ENCODE measurements around the gene ZNF648.
"Not testable (repeated sequence)": the region's sequence is repeated elsewhere in the genome, so short reads cannot be mapped to it uniquely, and the experiment has no call there.

The ZNF648 gene

DNA sequence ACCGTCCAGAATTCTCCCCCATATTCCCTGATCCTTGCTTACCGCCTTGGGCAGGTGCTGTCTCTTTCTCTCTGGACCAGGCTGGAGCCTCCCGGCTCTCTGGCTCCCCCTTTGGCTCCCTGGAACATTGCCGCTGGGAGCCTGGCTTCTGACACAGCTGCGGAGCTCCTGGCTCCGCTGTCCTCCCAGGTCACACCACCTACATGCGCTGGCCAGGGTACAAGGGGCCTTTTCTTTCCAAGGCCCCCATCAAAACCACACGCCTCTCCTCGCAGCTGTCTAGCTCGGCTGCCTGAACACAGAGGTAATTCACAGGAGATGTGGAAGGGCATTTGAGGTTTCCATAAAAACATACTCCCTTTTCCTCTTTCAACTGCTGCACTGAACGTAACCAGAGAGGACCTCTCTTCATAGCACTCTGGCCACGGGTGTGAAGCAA is 7.5 kb upstream of the ZNF648 start:
- DNase-seq = no peak

DNA sequence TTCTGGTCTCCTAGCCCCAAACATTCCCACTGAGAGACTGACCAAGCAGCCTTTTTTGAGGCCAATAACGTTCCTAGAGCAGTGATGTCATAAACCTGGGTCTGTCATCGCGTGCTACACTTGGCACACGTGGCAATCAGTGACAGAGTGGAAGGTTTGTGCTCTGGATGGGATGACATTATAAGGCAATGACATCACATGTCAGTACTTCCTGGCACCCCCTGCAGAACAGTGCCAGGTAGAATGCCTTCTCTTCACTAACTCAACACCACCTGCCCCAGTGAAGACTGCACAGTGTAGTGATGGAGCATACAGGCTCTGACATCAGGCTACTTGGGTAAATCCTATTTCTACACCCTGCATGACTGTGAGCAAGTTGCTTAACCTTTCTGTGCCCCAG is 5.4 kb upstream of the ZNF648 start:
- DNase-seq = no peak

DNA sequence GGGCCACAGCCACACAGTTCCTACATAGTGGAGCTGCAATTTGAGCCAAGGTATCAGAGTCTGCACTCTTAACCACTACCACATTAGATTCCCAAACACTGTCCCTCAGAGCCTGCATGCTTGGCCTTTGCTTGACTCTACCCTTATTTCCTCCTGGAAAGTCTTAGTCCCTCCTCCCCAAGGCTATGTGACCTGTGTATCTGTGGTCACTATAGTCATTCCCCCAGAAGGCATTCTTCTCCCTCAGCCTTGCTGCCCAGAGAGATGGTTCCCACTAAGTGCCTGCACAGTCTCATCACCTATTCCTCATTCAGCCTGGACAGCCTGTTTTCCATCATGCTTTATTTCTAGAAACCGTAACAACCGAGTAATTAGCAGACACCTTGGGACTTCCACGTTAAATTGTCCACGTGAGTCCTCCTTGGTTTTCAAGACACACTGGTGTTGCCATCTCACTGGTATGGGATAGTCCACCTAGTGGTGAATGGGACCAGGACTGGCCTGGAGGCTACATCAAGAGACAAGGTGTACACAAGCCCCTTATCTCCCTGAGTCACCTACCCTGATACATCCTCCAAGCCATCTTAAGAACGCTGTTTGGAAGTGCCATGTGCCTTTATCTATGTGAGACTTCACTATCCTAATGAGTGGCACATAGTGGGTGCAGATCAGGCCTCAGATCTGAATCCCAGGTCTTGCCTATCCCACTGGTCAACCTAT is 3.8 kb upstream of the ZNF648 start:
- DNase-seq = no peak

DNA sequence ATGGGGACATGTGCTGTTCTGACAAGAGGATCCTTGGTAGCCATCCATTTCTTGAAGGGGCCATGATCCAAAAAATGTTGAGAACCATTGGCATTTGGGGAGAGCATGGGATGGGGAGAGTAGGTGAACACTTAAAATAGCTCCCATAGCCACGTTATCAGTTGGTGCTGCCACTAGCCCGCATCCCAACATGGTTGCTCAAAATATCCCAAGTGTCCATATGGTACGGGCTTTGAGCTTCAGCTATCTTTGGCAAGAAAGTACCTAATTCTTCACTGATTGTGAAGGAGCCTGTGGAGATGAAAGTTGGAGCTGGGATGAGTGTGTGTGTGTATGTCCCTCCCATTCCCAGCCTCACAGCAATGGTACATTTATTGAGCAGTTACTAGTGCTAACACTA is 3.1 kb upstream of the ZNF648 start:
- DNase-seq = no peak

DNA sequence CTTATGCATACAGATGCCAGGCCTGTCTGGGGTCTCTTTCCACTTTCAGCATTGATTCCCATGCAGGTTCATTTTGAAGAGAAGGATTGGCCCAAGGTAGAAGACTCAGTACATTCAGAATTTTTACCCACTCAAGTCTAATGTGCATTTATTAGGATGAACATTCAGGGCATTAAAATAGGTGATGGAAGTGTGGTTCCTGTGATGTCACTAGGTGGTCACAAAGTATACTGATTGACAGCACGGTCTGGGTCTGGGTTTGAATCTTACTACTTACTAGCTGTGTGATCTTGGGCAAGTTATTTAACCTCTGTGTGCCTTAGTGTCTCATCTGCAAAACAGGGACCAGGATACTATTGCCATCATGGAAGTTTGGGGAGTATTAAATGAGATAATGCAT is 711 bp upstream of the ZNF648 start:
- DNase-seq = no peak

DNA sequence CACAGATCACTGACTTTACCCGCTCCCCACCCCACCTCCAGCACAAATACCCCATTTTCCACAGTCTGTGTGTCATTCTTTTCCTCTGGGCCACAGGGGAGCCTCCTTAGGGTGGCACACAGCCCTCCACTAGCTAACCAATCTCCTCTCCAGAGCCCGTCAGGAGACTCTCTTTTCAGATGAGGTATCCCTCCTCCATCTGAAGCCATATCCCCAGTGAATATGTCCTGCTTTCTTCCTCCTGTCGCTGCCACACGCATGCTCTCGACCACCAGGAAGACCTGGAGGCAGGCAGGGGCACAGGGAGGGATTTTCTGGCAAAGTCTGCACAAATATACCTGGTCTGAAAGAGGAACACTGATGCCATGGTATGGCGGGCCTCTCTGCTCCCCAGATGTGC is 635 bp downstream of the ZNF648 start:
- no peak for DNase-seq

DNA sequence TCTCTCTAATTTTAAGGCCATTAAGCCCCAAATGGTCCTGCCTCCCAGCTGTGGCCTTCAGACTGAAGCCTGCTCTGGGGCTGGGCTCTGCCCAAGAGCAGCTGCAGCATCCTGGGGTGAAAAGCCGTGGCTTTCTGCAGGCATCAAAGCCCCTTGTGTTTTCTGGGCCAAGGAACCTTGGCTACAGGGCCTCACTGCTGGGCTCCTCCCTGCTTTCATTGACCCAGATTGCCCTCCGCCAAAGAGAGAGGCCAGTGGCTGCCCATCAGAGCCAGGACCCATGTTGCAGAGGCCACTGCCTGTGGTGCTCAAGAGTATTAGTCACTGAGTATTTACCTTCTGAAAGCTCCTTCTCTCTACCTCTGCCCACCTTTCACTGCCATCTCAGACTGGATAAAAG is 1.6 kb downstream of the ZNF648 start:
- no peak for DNase-seq

DNA sequence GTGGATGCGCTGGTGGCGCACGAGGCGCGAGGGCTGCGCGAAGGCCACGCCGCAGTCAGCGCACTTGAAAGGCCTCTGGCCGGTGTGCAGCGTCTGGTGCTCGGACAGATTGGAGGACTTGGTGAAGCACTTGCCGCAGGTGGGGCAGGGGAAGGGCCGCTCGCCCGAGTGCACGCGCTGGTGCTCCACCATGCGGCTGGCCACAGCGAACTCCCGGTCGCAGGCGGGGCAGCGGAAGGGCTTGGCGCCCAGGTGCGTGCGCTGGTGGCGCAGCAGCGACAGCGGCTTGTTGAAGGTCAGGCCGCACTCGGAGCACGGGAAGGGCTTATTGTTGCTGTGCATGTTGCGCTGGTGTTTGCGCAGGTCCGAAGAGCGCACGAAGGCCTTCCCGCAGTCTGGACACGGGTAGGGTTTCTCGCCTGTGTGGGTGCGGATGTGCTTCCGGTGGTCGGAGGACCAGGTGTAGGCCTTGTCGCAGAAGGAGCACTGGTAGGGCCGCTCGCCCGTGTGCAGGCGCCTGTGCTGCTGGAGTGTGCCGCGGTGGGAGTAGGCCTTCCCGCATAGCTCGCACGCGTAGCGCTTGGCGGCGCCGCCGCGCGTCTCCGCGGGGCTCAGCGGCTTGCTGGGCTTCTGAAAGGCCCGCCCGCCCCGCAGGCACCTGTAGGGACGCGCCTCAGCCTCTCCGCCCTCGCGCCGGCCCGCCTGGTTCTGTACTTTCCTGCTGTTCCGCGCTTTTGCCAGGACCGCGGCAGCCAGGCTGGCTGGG is 4.7 kb downstream of the ZNF648 start:
- DNase-seq = no peak

DNA sequence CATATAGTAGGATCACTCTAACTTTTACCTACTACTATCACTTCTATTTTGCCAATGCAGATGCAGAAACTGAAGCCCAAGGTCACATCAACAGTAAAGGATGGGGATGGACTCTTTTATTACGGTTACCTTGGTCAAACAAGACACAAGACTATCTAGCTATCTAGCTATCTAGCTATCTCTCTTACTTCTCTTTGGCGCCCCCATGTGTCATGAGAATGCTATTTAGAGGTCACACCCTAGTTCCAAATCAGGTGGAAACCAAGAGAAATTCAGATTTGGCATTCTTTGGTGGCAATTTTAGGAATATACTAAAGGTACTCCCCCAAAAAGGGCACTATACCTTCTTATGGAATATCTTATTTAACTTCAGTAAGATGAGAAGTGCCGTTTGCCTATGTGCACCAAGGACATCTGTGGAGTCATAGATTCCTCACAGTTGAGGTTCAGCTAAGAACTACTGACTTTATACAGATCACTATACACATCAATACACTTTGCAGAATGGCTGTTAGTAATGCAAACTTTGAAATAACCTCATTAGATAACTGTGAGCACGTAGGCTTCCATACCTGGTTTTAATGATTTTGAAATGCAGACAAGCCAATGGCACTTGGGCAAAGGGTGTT is 6.7 kb downstream of the ZNF648 start:
- DNase-seq = no peak

DNA sequence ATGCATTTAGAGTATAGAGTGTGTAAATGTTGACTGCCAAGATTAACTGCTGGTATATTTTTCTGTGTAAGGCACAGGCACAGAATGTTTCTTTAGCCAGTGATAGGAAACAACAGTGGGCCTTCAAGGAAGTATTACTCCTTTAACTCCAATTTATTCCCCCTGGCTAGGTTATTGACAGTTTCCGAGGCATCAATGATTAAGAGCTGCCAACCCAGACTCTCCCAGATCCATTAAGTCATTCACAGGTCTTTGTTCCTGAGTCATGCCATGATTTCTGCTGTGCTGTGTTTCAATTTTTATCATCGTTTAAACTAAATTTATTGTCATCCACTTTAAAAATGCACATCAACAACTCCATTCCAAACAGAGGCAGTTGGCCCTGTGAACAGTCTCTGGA is 9.2 kb downstream of the ZNF648 start:
- DNase-seq = no peak

DNA sequence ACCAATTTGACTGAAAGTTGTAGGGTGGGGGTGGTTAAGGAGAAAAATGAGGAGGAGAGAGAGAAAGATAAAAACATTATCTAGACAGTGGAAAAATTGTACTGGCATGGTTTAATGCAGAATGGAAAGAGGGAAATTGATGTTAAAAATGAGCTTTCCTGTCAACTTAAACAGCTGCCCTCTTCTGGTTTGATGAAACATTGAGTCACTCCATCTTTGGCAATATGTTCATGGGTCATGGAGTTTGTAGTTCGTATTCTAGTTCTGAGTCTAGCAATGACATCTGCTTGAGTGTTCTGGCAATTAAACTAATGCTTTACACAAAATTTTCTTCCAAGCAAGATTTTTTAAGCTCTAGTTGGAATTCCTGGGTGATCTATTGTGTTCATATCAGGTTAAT is 9.6 kb downstream of the ZNF648 start:
- DNase-seq = no peak

DNA sequence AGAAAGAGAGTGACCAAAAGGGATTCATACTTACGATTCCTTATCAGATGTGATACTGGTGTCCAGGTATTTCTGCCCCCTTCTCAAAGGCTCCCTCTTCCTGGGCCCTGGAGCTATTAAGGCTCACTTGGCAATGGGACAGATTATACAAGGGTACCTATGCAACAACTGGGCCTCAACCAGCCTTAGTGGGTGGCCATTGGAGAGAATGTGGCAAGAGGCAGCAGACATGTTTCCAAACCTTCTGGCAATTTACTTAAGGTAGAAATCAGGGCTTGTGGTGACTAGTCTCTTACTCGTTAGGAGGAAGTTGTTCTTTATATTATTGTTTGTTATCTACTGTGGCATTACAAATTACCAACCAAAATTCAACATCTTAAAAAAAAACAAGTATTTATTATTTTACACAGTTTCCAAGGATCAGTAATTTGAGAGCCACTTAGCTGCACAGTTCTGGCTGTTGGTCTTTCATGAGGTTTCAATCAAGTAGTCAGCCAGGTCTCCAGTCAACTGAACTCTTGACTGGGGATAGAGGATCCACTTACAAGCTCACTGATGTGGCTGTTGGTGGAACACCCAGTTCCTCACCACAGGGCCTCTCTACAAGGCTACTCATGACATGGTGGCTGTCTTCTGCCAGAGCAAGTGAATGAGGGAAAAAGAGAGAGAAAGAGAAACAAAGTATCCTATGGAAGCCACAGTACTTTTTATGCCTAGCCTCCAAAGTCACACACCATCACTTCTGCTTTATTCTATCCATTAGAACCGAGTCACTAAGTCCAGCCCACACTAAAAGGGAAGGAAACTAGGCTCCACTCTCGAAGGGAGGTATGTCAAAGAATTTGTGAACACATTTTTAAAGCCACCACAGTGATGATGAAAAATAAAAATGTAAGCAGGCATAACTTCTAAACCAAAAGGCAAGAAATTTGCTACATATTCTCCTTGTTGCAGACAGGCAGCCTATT is 10.7 kb downstream of the ZNF648 start:
- DNase-seq = no peak

DNA sequence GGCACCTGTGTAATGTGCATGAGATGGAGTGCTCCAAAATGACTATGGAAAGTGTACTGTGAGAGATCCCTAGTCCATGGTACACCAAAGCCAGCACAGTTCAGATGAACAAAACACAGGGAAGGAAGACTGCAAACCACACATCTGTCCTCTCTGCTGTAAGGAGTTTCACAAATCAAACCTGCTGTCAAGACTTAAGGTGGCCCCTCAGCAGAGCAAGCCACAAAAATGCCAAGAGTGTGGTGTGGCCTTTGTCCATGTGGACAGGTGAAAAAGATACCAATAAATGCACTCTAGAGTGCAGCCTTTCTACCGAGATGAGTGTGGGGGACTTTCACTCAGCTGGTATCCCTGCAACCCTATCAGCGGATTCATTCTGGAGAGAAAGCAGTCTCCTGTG is 12.9 kb downstream of the ZNF648 start:
- DNase-seq = no peak

DNA sequence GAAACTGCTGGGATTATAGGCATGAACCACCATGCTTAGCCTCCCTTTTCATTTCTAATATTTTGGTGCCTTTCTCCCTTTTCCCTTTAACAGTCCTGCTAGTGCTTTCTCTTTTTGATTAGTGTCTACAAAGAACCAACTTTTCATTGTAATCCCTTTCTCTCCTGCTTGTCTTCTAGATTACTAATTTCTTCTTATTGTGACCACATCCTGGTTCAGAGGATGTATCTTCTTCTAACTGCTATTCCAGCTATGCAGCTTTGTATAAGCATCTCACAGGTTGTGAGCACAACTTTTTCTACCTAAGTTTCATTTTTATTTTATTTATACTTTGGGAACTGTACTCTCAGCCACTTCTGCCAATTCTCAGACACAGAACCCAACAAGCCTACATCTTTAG is 14.7 kb downstream of the ZNF648 start:
- DNase-seq = no peak

DNA sequence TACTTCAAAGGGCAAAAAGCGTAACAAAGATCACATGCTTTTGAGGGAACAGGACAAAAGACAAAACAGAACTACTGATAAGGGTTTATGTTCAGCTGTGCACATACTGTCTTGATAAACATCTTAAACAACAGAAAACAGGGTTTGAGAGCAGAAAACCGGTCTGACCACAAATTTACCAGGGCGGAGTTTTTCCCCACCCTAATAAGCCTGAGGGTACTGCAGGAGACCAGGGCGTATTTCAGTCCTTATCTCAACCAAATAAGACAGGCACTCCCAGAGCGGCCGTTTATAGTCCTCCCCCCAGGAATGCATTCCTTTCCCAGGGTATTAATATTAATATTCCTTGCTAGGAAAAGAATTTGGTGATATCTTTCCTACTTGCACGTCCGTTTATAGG is 16.0 kb downstream of the ZNF648 start:
- DNase-seq = not testable (repeated sequence)

DNA sequence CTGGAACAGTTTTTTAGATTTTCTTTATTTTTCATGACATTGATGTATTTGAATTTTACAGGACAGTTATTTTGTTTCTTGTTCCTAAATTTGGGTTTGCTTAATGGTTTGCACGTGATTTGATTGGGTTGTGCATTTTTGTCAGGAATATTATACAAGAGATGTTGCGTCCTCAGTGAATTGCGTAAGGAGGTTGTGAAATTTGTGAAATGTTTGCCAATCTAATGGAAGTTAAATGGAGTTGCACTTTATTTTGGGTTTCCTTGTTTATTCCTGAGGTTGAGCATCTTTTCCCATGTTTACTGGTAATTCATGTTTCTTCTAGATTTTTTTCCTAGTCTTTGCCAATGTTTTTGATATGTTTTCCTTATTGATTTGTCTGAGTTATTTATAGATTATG is 19.9 kb downstream of the ZNF648 start:
- DNase-seq = no peak

DNA sequence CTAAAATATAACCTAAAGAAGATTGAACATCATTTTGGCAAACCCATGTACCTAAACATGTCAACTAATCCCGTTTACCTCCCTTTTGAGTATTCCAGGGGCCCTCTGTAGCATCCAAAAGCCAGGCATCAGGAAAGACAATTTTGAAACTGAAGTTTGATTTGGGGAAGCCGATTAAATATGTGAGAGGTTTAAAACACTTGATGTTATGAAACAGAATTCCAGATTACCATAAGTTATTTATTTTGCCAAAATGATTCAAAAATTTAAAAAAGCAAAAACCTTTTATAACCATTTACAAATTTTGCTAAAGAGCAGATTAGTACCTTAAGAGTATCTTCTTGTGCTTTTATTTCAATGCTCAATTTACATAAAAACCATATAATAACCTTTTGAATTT is 23.3 kb downstream of the ZNF648 start:
- no peak for DNase-seq

DNA sequence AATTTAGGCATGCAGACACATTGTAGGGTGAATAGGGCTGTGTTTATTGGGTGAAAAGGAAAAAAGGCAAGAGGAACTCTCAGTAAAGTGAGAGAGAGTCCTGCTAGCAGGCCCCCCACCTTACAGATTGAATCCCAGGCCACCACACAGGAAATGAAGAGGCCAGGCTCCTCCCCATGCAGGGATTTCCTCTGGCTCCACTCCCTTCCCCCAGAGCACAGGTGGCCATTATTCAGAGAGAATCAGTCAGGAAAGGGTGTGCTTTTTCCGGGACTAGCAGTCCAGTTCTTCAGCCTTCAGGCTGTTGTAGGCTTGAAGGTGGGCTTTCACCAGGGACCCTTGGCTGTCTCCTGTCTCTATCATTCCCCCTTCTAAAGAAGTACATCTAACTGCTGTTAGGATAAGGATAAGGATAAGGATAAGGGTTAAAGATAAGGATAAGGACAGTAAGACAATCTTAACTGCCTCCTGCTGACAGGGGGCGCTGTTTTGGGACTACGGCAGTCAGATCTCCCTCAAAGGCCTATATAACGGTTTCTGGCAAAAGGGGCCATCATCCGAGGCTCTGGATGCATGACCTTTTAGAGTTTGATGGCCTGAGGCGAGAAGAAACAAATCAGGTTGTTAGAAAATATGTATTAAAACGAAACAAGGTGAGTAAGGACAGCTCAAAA is 26.3 kb downstream of the ZNF648 start:
- DNase-seq = no peak

DNA sequence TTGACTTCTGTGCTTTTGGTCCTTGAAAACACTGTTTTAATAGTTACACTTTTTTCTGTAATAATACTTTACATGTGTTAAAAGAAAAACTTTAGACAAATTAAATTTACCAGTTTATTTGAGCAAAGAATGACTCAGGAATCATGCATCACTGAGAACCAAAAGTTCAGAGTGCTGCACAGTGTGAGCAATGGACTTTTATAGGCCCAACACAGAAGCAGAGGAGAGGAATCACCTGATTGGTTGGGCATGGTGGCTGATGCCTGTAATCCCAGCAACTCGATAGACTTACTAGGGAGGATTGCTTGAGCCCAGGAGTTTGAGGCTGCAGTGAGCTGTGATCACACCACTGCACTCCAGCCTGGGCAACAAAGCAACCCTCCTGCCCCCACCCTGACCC is 29.3 kb downstream of the ZNF648 start:
- DNase-seq = no peak

DNA sequence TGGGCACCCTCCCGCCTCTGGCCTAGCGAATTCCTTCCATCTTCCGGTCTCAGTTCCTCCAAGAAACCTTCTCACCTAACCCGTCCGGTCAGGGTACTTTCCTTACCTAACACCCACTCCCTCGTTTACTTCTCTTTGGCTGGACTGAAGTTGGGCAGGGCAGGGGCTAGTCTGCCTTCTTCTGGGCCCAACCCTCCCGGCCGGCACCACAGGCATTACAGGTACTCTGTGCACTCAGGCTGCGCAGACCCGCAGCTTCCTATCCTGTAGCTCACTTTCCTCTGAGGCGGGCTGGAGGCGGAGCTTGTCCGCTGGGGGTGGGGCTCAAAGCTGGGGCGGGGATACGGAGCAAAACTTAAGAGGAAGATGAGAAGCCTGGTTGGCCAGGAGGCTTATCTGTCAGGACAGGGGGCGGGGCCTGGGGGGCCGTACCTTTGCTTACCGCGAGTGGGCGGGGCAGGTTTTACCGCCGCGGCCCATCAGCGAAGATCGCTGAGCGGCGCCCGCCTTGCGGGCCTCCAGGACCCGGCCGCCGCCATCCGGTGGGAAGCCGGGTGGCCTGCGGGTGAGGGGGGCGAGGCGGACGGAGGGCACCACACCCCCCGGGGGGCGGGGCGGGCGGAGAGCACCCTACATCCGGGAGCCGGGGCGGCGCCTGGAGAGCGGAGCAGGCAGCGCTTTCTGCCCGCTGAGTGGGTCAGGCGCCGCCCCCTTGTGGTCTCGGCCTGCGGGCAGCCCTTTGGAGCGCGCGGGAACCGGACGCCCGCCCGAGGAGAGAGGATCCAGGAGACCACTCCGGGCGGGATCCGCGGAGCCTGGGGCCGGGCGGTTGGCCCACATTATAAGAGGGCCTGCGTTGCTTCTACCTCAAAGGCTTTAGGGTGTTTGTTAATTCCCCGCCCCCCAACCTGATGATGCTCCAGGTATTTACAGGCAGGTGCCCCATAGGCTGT is 31.9 kb downstream of the ZNF648 start:
- peak; percentile 73 for DNase-seq

DNA sequence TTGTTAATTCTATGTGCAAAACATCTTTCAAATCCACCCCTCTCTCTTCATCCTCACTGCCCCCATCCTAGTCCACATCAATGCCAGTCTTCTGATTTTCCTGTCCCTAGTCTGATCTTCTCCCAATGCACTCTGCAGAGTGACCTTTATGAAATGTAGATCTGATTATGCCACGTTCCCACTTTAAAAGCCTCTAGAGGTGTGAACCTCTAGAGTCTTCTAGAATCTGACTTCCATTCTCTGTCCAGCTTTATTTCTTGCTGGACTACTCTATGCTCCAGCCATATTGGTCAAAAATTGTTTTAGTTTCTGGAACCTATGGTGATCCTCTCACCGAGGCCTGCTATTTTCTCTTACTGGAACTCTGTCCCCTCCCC is 32.5 kb downstream of the ZNF648 start:
- DNase-seq = no peak
